ENCODE results near the gene SMS.
A peak's percentile ranks its signal among the peaks of the same experiment; 100 is the strongest.

DNA sequence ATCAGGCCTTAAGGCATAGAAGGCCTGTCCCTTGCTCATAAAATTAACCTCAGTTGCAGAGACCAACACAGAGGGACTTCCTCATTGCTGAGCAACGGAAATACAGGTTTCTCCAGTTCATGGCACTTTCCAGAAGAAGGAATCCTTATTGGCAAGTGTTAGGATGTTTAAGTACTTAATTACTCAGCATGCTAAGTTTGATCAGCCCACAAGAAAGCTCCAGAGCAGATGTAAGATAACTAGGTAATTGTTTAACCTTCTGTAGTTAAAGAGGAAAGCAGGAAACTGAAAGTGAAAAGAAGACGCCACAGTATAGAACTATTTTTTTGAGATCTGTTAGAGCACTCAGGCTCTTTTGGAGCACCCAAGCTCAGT is 33.5 kb downstream of the SMS start:
- TF ChIP-seq, protein P1, sequence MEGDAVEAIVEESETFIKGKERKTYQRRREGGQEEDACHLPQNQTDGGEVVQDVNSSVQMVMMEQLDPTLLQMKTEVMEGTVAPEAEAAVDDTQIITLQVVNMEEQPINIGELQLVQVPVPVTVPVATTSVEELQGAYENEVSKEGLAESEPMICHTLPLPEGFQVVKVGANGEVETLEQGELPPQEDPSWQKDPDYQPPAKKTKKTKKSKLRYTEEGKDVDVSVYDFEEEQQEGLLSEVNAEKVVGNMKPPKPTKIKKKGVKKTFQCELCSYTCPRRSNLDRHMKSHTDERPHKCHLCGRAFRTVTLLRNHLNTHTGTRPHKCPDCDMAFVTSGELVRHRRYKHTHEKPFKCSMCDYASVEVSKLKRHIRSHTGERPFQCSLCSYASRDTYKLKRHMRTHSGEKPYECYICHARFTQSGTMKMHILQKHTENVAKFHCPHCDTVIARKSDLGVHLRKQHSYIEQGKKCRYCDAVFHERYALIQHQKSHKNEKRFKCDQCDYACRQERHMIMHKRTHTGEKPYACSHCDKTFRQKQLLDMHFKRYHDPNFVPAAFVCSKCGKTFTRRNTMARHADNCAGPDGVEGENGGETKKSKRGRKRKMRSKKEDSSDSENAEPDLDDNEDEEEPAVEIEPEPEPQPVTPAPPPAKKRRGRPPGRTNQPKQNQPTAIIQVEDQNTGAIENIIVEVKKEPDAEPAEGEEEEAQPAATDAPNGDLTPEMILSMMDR (IDR thresholded peaks at IDR 0.05) = no peak
- TF ChIP-seq POLR2AphosphoS5 (IDR thresholded peaks at IDR 0.05) = peak in 1 of 3 donors; percentile 26

All from breast epithelium (tissue), 3 donors.